HCT116 (cell line): ENCODE measurements around the gene KIAA1549. TPM values are rescaled to one million over a fixed set of nuclear protein-coding genes. Genes with fewer than 3 reads are reported as not detected.

Experiments
- ATAC-seq: fragments of 200-7000 bp; cut with Tn5 transposase; 2 replicates; pipeline ENCODE4 v1.9.1; 2020; ENCODE audit warnings: mild to moderate bottlenecking, moderate library complexity
- BruUV-seq: library from RNA; stranded (reverse); fragments of 400-500 nt; replicated peaks from 2 replicates; lab custom pipeline; 2021; lab: Mats Ljungman, UMichigan
- CTCF ChIA-PET: fragments of 300-600 bp; sonication (Branson Sonifier 250); formaldehyde crosslinking; loops from one replicate; lab custom pipeline; 2021; ENCODE audit warnings: antibody characterized with exemption; lab: Charles Lee
- POLR2A ChIA-PET: fragments of 300-600, 350-600 bp; sonication (Branson Sonifier 250); formaldehyde crosslinking; loops from one replicate; lab custom pipeline; 2021; ENCODE audit warnings: antibody characterized with exemption; lab: Charles Lee
- RAD21 ChIA-PET, 2 experiments: fragments of 300-600 bp; sonication (Branson Sonifier 250); formaldehyde crosslinking; loops; one replicate each; lab custom pipeline; 2023; ENCODE audit warnings: low total read pairs in 2 of 2; ENCODE audit not compliant: uncharacterized antibody in 2 of 2, unreplicated experiment in 2 of 2, low non-redundant PET in 1 of 2; lab: Charles Lee
- DNase-seq: peaks from one replicate; pipeline ENCODE4 v3.0.0-alpha.2; 2010; ENCODE audit warnings: low read depth, low spot score
- H2AFZ ChIP-seq: fragments of 200-600 bp; shearing (Covaris generic), sonication (generic); 2 replicates; pipeline ENCODE4 v1.6.1; 2017; ENCODE audit warnings: low read depth, mixed run types, mixed read lengths, antibody characterized with exemption, low read length; ENCODE audit not compliant: poor library complexity, severe bottlenecking
- H3K27ac ChIP-seq: 2 replicates; pipeline ENCODE4 v1.5.1; 2012; ENCODE audit warnings: low read depth, low read length
- H3K27me3 ChIP-seq: fragments of 200-600 bp; sonication (generic); 2 replicates; pipeline ENCODE4 v1.6.1; 2016; ENCODE audit warnings: mixed run types, low read length, mixed read lengths; ENCODE audit not compliant: insufficient read depth
- H3K36me3 ChIP-seq, 2 experiments: fragments of 200-500 bp in 1 of 2; fragments of 200-600 bp in 1 of 2; sonication (Bioruptor generic) in 1 of 2; sonication (generic) in 1 of 2; 2 replicates each; pipeline versions ENCODE4 v1.5.1 to v1.6.1; 2014 to 2016; ENCODE audit warnings: low read length in 2 of 2, inconsistent platforms in 1 of 2, mixed read lengths in 1 of 2, mixed run types in 1 of 2; ENCODE audit not compliant: insufficient read depth in 2 of 2, control insufficient read depth in 1 of 2
- H3K4me1 ChIP-seq, 2 experiments: fragments of 200-600 bp in 1 of 2; sonication (generic) in 1 of 2; 2 replicates each; pipeline versions ENCODE4 v1.5.1 to v1.6.1; 2012 to 2017; ENCODE audit warnings: low read length in 2 of 2, inconsistent platforms in 1 of 2, mild to moderate bottlenecking in 1 of 2, mixed read lengths in 1 of 2, mixed run types in 1 of 2, moderate library complexity in 1 of 2; ENCODE audit not compliant: insufficient read depth in 2 of 2, control insufficient read depth in 1 of 2
- H3K4me2 ChIP-seq: fragments of 200-600 bp; sonication (generic); 2 replicates; pipeline ENCODE4 v1.6.1; 2017; ENCODE audit warnings: mixed run types, low read length, mixed read lengths
- H3K4me3 ChIP-seq, 2 experiments: fragments of 200-600 bp in 1 of 2; sonication (generic) in 1 of 2; replicated peaks in 1 of 2; 2 replicates each; pipeline ENCODE4 v1.5.1; 2011 to 2016; ENCODE audit warnings: low read length in 2 of 2, control low read depth in 1 of 2, low read depth in 1 of 2, mild to moderate bottlenecking in 1 of 2, mixed read lengths in 1 of 2, mixed run types in 1 of 2
- H3K79me2 ChIP-seq: fragments of 200-600 bp; sonication (generic); 2 replicates; pipeline ENCODE4 v1.6.1; 2017; ENCODE audit warnings: mild to moderate bottlenecking, mixed run types, low read length, moderate library complexity, mixed read lengths; ENCODE audit not compliant: insufficient read depth
- H3K9ac ChIP-seq: fragments of 200-600 bp; sonication (generic); 2 replicates; pipeline ENCODE4 v1.6.1; 2016; ENCODE audit warnings: low read length, mixed read lengths
- H3K9me2 ChIP-seq: fragments of 200-600 bp; sonication (generic), shearing (Covaris generic); 2 replicates; pipeline ENCODE4 v1.6.1; 2017; ENCODE audit warnings: mixed run types, mild to moderate bottlenecking, moderate library complexity; ENCODE audit not compliant: insufficient read depth
- H3K9me3 ChIP-seq, 2 experiments: fragments of 200-500 bp in 1 of 2; fragments of 200-600 bp in 1 of 2; sonication (Bioruptor generic) in 1 of 2; sonication (generic) in 1 of 2; 2 replicates each; pipeline ENCODE4 v1.6.1; 2014 to 2017; ENCODE audit warnings: low read length in 2 of 2, mixed read lengths in 2 of 2, inconsistent platforms in 1 of 2, low read depth in 1 of 2, mild to moderate bottlenecking in 1 of 2, mixed run types in 1 of 2, moderate library complexity in 1 of 2; ENCODE audit not compliant: control insufficient read depth in 1 of 2, insufficient read depth in 1 of 2
- H4K20me1 ChIP-seq: fragments of 200-600 bp; sonication (generic), shearing (Covaris generic); 2 replicates; pipeline ENCODE4 v1.6.1; 2017; ENCODE audit warnings: mixed run types, mild to moderate bottlenecking, moderate library complexity; ENCODE audit not compliant: insufficient read depth
- ELF1 ChIP-seq: IDR thresholded peaks from 2 replicates; pipeline ENCODE4 v1.6.1; 2012; ENCODE audit warnings: low read depth, borderline replicate concordance
- EZH2 ChIP-seq: fragments of 200-600 bp; sonication (generic); IDR thresholded peaks from 2 replicates; pipeline ENCODE4 v1.6.1; 2017; ENCODE audit warnings: antibody characterized with exemption, mixed run types
- EZH2phosphoT487 ChIP-seq: fragments of 200-600 bp; IDR thresholded peaks from 2 replicates; pipeline ENCODE4 v1.6.1; 2018; ENCODE audit warnings: antibody characterized with exemption, borderline replicate concordance
- FOSL1 ChIP-seq: IDR thresholded peaks from 2 replicates; pipeline ENCODE4 v1.6.1; 2012; ENCODE audit warnings: low read depth
- JUND ChIP-seq: IDR thresholded peaks from 2 replicates; pipeline ENCODE4 v1.6.1; 2012
- POLR2AphosphoS5 ChIP-seq: IDR thresholded peaks from 2 replicates; pipeline ENCODE4 v1.6.1; 2011; ENCODE audit warnings: mild to moderate bottlenecking, low read depth, low read length, moderate library complexity
- RAD21 ChIP-seq: IDR thresholded peaks from 2 replicates; pipeline ENCODE4 v1.6.1; 2012; ENCODE audit warnings: low read depth, mild to moderate bottlenecking
- SP1 ChIP-seq: IDR thresholded peaks from 2 replicates; pipeline ENCODE4 v1.6.1; 2012; ENCODE audit warnings: low read depth
- TCF7L2 ChIP-seq: IDR thresholded peaks from 2 replicates; pipeline ENCODE4 v1.7.0; 2011; ENCODE audit warnings: borderline replicate concordance, inconsistent platforms; ENCODE audit not compliant: insufficient read depth, insufficient read length; ENCODE audit errors: extremely low read depth
- YY1 ChIP-seq: IDR thresholded peaks from 2 replicates; pipeline ENCODE4 v1.6.1; 2011; ENCODE audit warnings: low read length, low read depth, moderate library complexity, mild to moderate bottlenecking; ENCODE audit not compliant: insufficient replicate concordance; ENCODE audit errors: extremely low read depth
- intact Hi-C: fragments of 100-400 bp; cut with micrococcal nuclease; formaldehyde crosslinking; loops from 2 replicates; pipeline ENCODE4 v1.10.0; 2022
- total RNA-seq: library from RNA; stranded (reverse); gene quantifications from one replicate; pipeline ENCODE4 v1.2.1, GENCODE V29; 2021; ENCODE audit not compliant: unreplicated experiment
- TF ChIP-seq, protein P1 (sequence below): IDR thresholded peaks from 2 replicates; pipeline ENCODE4 v1.6.1; 2012
- TF ChIP-seq, protein P2 (sequence below), 3 experiments: fragments of 200-600 bp in 1 of 3; sonication (generic) in 1 of 3; IDR thresholded peaks in 2 of 3; conservative IDR thresholded peaks in 1 of 3; 2 replicates each; pipeline ENCODE4 v1.5.1; 2012 to 2017; ENCODE audit warnings: low read depth in 2 of 3, low read length in 2 of 3, antibody characterized with exemption in 1 of 3, borderline replicate concordance in 1 of 3, control low read depth in 1 of 3, mild to moderate bottlenecking in 1 of 3, mixed read lengths in 1 of 3, mixed run types in 1 of 3, moderate library complexity in 1 of 3; ENCODE audit not compliant: insufficient read depth in 1 of 3

The KIAA1549 gene
- total RNA-seq, 1 experiment from 2014 or later, result 3.9 TPM

DNA sequence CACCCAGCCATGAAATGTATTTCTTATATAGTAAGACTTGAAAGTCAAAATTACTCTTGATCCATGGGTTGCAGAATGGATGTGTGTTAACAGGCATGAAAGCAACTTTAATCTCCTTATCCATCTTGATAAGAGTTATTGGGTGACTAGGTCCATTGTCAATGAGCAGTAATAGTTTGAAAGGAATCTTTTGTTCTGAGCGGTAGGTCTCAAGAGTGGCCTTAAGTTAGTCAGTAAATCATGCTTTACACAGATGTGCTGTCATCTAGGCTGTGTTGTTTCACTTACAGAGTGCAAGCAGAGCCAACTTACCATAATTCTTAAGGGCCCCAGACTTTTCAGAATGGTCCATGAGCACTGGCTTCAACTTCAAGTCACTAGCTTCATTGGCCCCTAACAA is 51.2 kb downstream of the KIAA1549 start:
- H3K36me3 ChIP-seq, result no peaks in the 10 kb centered on the region
- no peak overlapping the region for H2AFZ ChIP-seq
- no peaks in the 10 kb centered on the region for H3K79me2 ChIP-seq
- H3K27me3 ChIP-seq, result no peaks in the 10 kb centered on the region
- peaks cover 4 to 15% of the 10 kb centered on the region in 2 experiments for H3K4me1 ChIP-seq
- no peaks in the 10 kb centered on the region for H3K9me2 ChIP-seq
- no peak overlapping the region for H3K4me2 ChIP-seq
- TF ChIP-seq, protein P1, sequence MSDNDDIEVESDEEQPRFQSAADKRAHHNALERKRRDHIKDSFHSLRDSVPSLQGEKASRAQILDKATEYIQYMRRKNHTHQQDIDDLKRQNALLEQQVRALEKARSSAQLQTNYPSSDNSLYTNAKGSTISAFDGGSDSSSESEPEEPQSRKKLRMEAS, result no peak
- TF ChIP-seq POLR2AphosphoS5, result no peak
- TF ChIP-seq RAD21, result no peak
- TF ChIP-seq ELF1, result no peak
- TF ChIP-seq, protein P2, sequence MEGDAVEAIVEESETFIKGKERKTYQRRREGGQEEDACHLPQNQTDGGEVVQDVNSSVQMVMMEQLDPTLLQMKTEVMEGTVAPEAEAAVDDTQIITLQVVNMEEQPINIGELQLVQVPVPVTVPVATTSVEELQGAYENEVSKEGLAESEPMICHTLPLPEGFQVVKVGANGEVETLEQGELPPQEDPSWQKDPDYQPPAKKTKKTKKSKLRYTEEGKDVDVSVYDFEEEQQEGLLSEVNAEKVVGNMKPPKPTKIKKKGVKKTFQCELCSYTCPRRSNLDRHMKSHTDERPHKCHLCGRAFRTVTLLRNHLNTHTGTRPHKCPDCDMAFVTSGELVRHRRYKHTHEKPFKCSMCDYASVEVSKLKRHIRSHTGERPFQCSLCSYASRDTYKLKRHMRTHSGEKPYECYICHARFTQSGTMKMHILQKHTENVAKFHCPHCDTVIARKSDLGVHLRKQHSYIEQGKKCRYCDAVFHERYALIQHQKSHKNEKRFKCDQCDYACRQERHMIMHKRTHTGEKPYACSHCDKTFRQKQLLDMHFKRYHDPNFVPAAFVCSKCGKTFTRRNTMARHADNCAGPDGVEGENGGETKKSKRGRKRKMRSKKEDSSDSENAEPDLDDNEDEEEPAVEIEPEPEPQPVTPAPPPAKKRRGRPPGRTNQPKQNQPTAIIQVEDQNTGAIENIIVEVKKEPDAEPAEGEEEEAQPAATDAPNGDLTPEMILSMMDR (IDR thresholded peaks at IDR 0.05 in 2 of 3, conservative IDR thresholded peaks at IDR 0.05 in 1 of 3; ENCODE audit: borderline replicate concordance in 1 of 3, insufficient read depth in 1 of 3, low read depth in 2 of 3, low read length in 2 of 3), result no peak
- no peak for TF ChIP-seq EZH2
- no peak for TF ChIP-seq YY1
- TF ChIP-seq TCF7L2, result no peak
- no peak for TF ChIP-seq JUND
- TF ChIP-seq EZH2phosphoT487, result no peak
- TF ChIP-seq SP1, result no peak
- TF ChIP-seq FOSL1, result no peak
- H3K9me3 ChIP-seq, result no peaks in the 10 kb centered on the region
- ChIA-PET RAD21 (no interaction called here), CTCF (no interaction called here), POLR2A (no interaction called here)
- no peaks in the 10 kb centered on the region for H4K20me1 ChIP-seq
- ATAC-seq (no peak), DNase-seq (no peak)
- no peak overlapping the region for H3K4me3 ChIP-seq
- intact Hi-C loops, result no loop called here
- H3K27ac ChIP-seq, result no peak overlapping the region
- BruUV-seq, result no TSS peak
- H3K9ac ChIP-seq, result no peak overlapping the region
